GM12872 (cell line): ENCODE measurements around the gene PARD3B.

ENCODE experiments used
- CTCF ChIP-seq: IDR thresholded peaks from 3 replicates; pipeline ENCODE4 v1.5.1; 2011; ENCODE audit warnings: low read depth, mild to moderate bottlenecking, low read length, moderate library complexity; ENCODE audit not compliant: insufficient read depth

The PARD3B gene

GRCh38 chr2:205145888-205146287 lies 600.6 kb downstream of the PARD3B start:
- TF ChIP-seq CTCF, result no peak

- TF ChIP-seq CTCF, result no peak
Measured at GRCh38 chr2:205148755-205149154, 603.5 kb downstream of the PARD3B start.

GRCh38 chr2:205156457-205156856 lies 611.2 kb downstream of the PARD3B start:
- no peak for TF ChIP-seq CTCF

GRCh38 chr2:205158404-205158803 lies 613.1 kb downstream of the PARD3B start:
- no peak for TF ChIP-seq CTCF

GRCh38 chr2:205161156-205161839 lies 616.0 kb downstream of the PARD3B start:
- TF ChIP-seq CTCF, result no peak

- TF ChIP-seq CTCF, result no peak
Measured at GRCh38 chr2:205166745-205167144, 621.5 kb downstream of the PARD3B start.

- TF ChIP-seq CTCF, result no peak
Measured at GRCh38 chr2:205169012-205169411, 623.7 kb downstream of the PARD3B start.

GRCh38 chr2:205169464-205169863 lies 624.2 kb downstream of the PARD3B start:
- TF ChIP-seq CTCF, result no peak
